SK-N-SH (cell line): ENCODE measurements around the gene P2RY6. TPM values are rescaled to one million over a fixed set of nuclear protein-coding genes. Genes with fewer than 3 reads are reported as not detected.

Experiments
- CTCF ChIA-PET: fragments of 300-600, 350-600 bp; formaldehyde crosslinking; extraction: SDS; loops from one replicate; lab custom pipeline; 2021; lab: Yijun Ruan, JAX
- POLR2A ChIA-PET: fragments of 350-600 bp; sonication (Branson Sonifier 250); formaldehyde crosslinking; extraction: SDS; loops from one replicate; lab custom pipeline; 2020; ENCODE audit warnings: antibody characterized with exemption, inconsistent platforms; lab: Yijun Ruan, JAX
- DNase-seq: peaks from one replicate; pipeline ENCODE4 v3.0.0; 2012
- H2AFZ ChIP-seq: fragments of 200-600 bp; sonication (generic); 2 replicates; pipeline ENCODE4 v1.8.1; 2016; ENCODE audit warnings: antibody characterized with exemption, mild to moderate bottlenecking, low read depth
- H3F3A ChIP-seq: fragments of 200-600 bp; sonication (generic); replicated peaks from 2 replicates; pipeline ENCODE3; 2016; ENCODE audit warnings: antibody characterized with exemption, mild to moderate bottlenecking; ENCODE audit not compliant: insufficient read depth
- H3K27ac ChIP-seq, 2 experiments: fragments of 200-500 bp in 1 of 2; fragments of 200-600 bp in 1 of 2; sonication (Bioruptor generic) in 1 of 2; sonication (generic), shearing (Covaris generic) in 1 of 2; 2 replicates each; pipeline versions ENCODE4 v1.5.1 to v1.6.1; 2014 to 2016; ENCODE audit warnings: low read depth in 2 of 2, inconsistent platforms in 1 of 2, low read length in 1 of 2, mild to moderate bottlenecking in 1 of 2, mixed read lengths in 1 of 2
- H3K27me3 ChIP-seq: fragments of 200-600 bp; sonication (generic), shearing (Covaris generic); 2 replicates; pipeline ENCODE4 v1.6.1; 2016; ENCODE audit warnings: mixed run types; ENCODE audit not compliant: insufficient read depth
- H3K36me3 ChIP-seq, 2 experiments: fragments of 200-500 bp in 1 of 2; fragments of 200-600 bp in 1 of 2; sonication (Bioruptor generic) in 1 of 2; sonication (generic) in 1 of 2; replicated peaks in 1 of 2; 2 replicates each; pipeline versions ENCODE3 to v1.5.1; 2014 to 2016; ENCODE audit warnings: low read length in 1 of 2, mild to moderate bottlenecking in 1 of 2; ENCODE audit not compliant: insufficient read depth in 2 of 2, control insufficient read depth in 1 of 2
- H3K4me1 ChIP-seq, 2 experiments: fragments of 200-500 bp in 1 of 2; fragments of 200-600 bp in 1 of 2; sonication (Bioruptor generic) in 1 of 2; sonication (generic), shearing (Covaris generic) in 1 of 2; 2 replicates each; pipeline versions ENCODE4 v1.5.1 to v1.6.1; 2014 to 2016; ENCODE audit warnings: low read depth in 1 of 2, low read length in 1 of 2, mixed run types in 1 of 2; ENCODE audit not compliant: insufficient read depth in 2 of 2, control insufficient read depth in 1 of 2
- H3K4me2 ChIP-seq: fragments of 200-600 bp; sonication (generic), shearing (Covaris generic); 2 replicates; pipeline ENCODE4 v1.6.1; 2017; ENCODE audit warnings: mixed run types
- H3K4me3 ChIP-seq, 2 experiments: fragments of 200-500 bp in 1 of 2; fragments of 200-600 bp in 1 of 2; sonication (Bioruptor generic) in 1 of 2; sonication (generic), shearing (Covaris generic) in 1 of 2; 2 replicates each; pipeline versions ENCODE4 v1.5.1 to v1.8.1; 2014 to 2016; ENCODE audit warnings: low read depth in 2 of 2, inconsistent platforms in 1 of 2, low read length in 1 of 2, mild to moderate bottlenecking in 1 of 2, mixed read lengths in 1 of 2, moderate library complexity in 1 of 2
- H3K79me2 ChIP-seq: fragments of 200-600 bp; sonication (generic); 2 replicates; pipeline ENCODE4 v1.8.1; 2017; ENCODE audit warnings: mild to moderate bottlenecking; ENCODE audit not compliant: insufficient read depth
- H3K9ac ChIP-seq: fragments of 200-600 bp; sonication (generic); 2 replicates; pipeline ENCODE4 v1.6.1; 2017; ENCODE audit warnings: mixed run types
- H3K9me2 ChIP-seq: fragments of 200-600 bp; sonication (generic); 2 replicates; pipeline ENCODE4 v1.6.1; 2017; ENCODE audit warnings: mixed run types
- H3K9me3 ChIP-seq: fragments of 200-600 bp; sonication (generic); 2 replicates; pipeline ENCODE4 v1.6.1; 2017; ENCODE audit warnings: mixed run types, mild to moderate bottlenecking, moderate library complexity
- H4K20me1 ChIP-seq: fragments of 200-600 bp; sonication (generic); 2 replicates; pipeline ENCODE4 v1.6.1; 2017; ENCODE audit warnings: mild to moderate bottlenecking, mixed run types; ENCODE audit not compliant: insufficient read depth
- CTCF ChIP-seq: fragments of 200-600 bp; sonication (generic); IDR thresholded peaks from 2 replicates; pipeline ENCODE4 v1.6.1; 2017; ENCODE audit warnings: antibody characterized with exemption, mild to moderate bottlenecking, moderate library complexity
- FOXJ3 ChIP-seq: sonication (generic); formaldehyde crosslinking; IDR thresholded peaks from 2 replicates; pipeline ENCODE4 v1.5.1; 2020; ENCODE audit warnings: mild to moderate bottlenecking, missing genetic modification reagents
- JUND ChIP-seq: IDR thresholded peaks from 2 replicates; pipeline ENCODE4 v1.4.0; 2012
- POLR2AphosphoS5 ChIP-seq: IDR thresholded peaks from 2 replicates; pipeline ENCODE4 v1.6.1; 2012; ENCODE audit warnings: low read depth, low read length
- RAD21 ChIP-seq: IDR thresholded peaks from 2 replicates; pipeline ENCODE4 v1.6.1; 2012; ENCODE audit warnings: mild to moderate bottlenecking, low read length
- REST ChIP-seq: IDR thresholded peaks from 2 replicates; pipeline ENCODE4 v1.6.1; 2012; ENCODE audit warnings: mild to moderate bottlenecking, low read depth, low read length, moderate library complexity
- SIN3A ChIP-seq: IDR thresholded peaks from 2 replicates; pipeline ENCODE4 v1.6.1; 2012; ENCODE audit warnings: low read depth, mild to moderate bottlenecking, low read length, moderate library complexity, borderline replicate concordance
- TAF1 ChIP-seq: IDR thresholded peaks from 2 replicates; pipeline ENCODE4 v1.6.1; 2012; ENCODE audit warnings: low read depth, mild to moderate bottlenecking, low read length, moderate library complexity, borderline replicate concordance
- ZBTB33 ChIP-seq: IDR thresholded peaks from 2 replicates; pipeline ENCODE4 v1.4.0; 2012; ENCODE audit warnings: low read depth, borderline replicate concordance
- WGBS: methylation state at CpG from one replicate; pipeline ENCODE4 v1.1.6; 2017; ENCODE audit warnings: low lambda C conversion rate; 5-methylcytosine and 5-hydroxymethylcytosine counted together
- polyA plus RNA-seq, 3 experiments: library from polyadenylated mRNA; depleted of rRNA; stranded (reverse); fragments of >200 nt; gene quantifications; 2 replicates each; pipeline ENCODE4 v1.2.3, GENCODE V29; 2012

P2RY6 gene
- polyA plus RNA-seq, 1 of the 3 experiments (the other 2 are of a cell fraction) = 0.15 TPM

GRCh38 chr11:73225001-73225686 is 47.0 kb upstream of the P2RY6 start:
- Histone ChIP-seq H4K20me1 (no peaks in the 10 kb centered on the region), H3F3A (no peaks in the 10 kb centered on the region), H3K9me3 (no peaks in the 10 kb centered on the region), H3K79me2 (no peaks in the 10 kb centered on the region), H3K27ac (no peak overlapping the region), H3K9ac (no peak overlapping the region), H3K4me3 (no peak overlapping the region), H3K4me2 (no peak overlapping the region), H2AFZ (no peak overlapping the region), H3K9me2 (no peaks in the 10 kb centered on the region), H3K27me3 (no peaks in the 10 kb centered on the region), H3K36me3 (no peaks in the 10 kb centered on the region), H3K4me1 (no peaks in the 10 kb centered on the region)
- CTCF ChIA-PET = interaction anchor here (0.9 kb wide), 1 partner anchor 17 kb away, joined by 4 read pairs; no protein-coding TSS in a partner anchor
- peak; percentile 12 for DNase-seq
- WGBS = 48% methylated on average over 3 of the region's 3 CpGs
- TF ChIP-seq ZBTB33 (no peak), TAF1 (no peak), SIN3A (no peak), POLR2AphosphoS5 (no peak), REST (no peak), JUND (no peak), CTCF (no peak), FOXJ3 (no peak), RAD21 (no peak)
- POLR2A ChIA-PET = no interaction called here
